K562 (cell line): ENCODE measurements around the gene AGFG2. TPM values are rescaled to one million over a fixed set of nuclear protein-coding genes. Genes with fewer than 3 reads are reported as not detected.

Experiments
- BMI1 ChIP-seq: fragments of 150-350 bp; IDR thresholded peaks from 2 replicates; pipeline ENCODE4 v1.6.1; 2014; ENCODE audit warnings: low read length
- CBFA2T3 ChIP-seq: fragments of 450-650 bp; IDR thresholded peaks from 2 replicates; pipeline ENCODE4 v1.6.1; 2017
- DPF2 ChIP-seq: fragments of 450-650 bp; IDR thresholded peaks from 2 replicates; pipeline ENCODE4 v1.6.1; 2016
- EHMT2 ChIP-seq: fragments of 450-650 bp; IDR thresholded peaks from 2 replicates; pipeline ENCODE4 v1.6.1; 2018; ENCODE audit warnings: antibody characterized with exemption
- GTF2F1 ChIP-seq: IDR thresholded peaks from 2 replicates; pipeline ENCODE4 v1.6.1; 2011; ENCODE audit warnings: low read depth, low read length, improper control_type of control experiment
- KLF13 ChIP-seq: fragments of 450-650 bp; IDR thresholded peaks from 2 replicates; pipeline ENCODE4 v1.6.1; 2016; ENCODE audit warnings: missing genetic modification characterization, low read depth, mild to moderate bottlenecking, missing compliant biosample characterization, moderate library complexity, borderline replicate concordance
- LARP7 ChIP-seq: fragments of 450-650 bp; IDR thresholded peaks from 2 replicates; pipeline ENCODE4 v1.6.1; 2016
- MBD2 ChIP-seq: sonication (generic); IDR thresholded peaks from 2 replicates; pipeline ENCODE4 v1.6.1; 2016; ENCODE audit warnings: low read depth, borderline replicate concordance
- NR2C2 ChIP-seq, 2 experiments: fragments of 200-800 bp in 1 of 2; sonication (Bioruptor generic) in 1 of 2; sonication (generic) in 1 of 2; formaldehyde crosslinking in 1 of 2; IDR thresholded peaks; 2 replicates each; pipeline versions ENCODE4 v1.6.1 to v1.8.0; 2016 to 2022; ENCODE audit warnings: mild to moderate bottlenecking in 1 of 2, missing compliant biosample characterization in 1 of 2, missing genetic modification characterization in 1 of 2, missing genetic modification reagents in 1 of 2
- PTRF ChIP-seq: fragments of 450-650 bp; IDR thresholded peaks from 2 replicates; pipeline ENCODE4 v1.6.1; 2016; ENCODE audit warnings: mild to moderate bottlenecking, missing genetic modification characterization, missing compliant biosample characterization
- TBP ChIP-seq: optimal IDR thresholded peaks from 2 replicates; pipeline ENCODE3; 2011; ENCODE audit warnings: low read depth, low read length, improper control_type of control experiment
- TRIM24 ChIP-seq, 2 experiments: fragments of 450-650 bp; IDR thresholded peaks; 2 replicates each; pipeline ENCODE4 v1.6.1; 2016
- ZNF140 ChIP-seq: fragments of 250-450 bp; sonication (Bioruptor Pico); IDR thresholded peaks from 2 replicates; pipeline ENCODE4 v1.8.0; 2021; ENCODE audit warnings: moderate library complexity, mild to moderate bottlenecking, inconsistent platforms
- ZNF174 ChIP-seq: fragments of 250-450 bp; sonication (Bioruptor Pico); IDR thresholded peaks from 2 replicates; pipeline ENCODE4 v1.4.0; 2020; ENCODE audit warnings: mild to moderate bottlenecking
- ZNF444 ChIP-seq: fragments of 250-450 bp; sonication (Bioruptor Pico); IDR thresholded peaks from 2 replicates; pipeline ENCODE4 v1.4.0; 2020; ENCODE audit warnings: mild to moderate bottlenecking, moderate library complexity
- ZNF561 ChIP-seq: fragments of 450-650 bp; formaldehyde crosslinking; conservative IDR thresholded peaks from 2 replicates; pipeline ENCODE4 v1.4.0; 2020; ENCODE audit warnings: mild to moderate bottlenecking, moderate library complexity
- polyA plus RNA-seq, 8 experiments: library from polyadenylated mRNA; depleted of rRNA in 4 of 8; stranded (reverse) in 5 of 8; unstranded in 3 of 8; fragments of >200 nt; fragmentation: Nextera tagmentation in 2 of 8; fragmentation: Illumina TruSeq in 1 of 8; extraction: Ambion mirVana in 2 of 8; extraction: Trizol in 1 of 8; gene quantifications; 2 replicates each; pipeline versions ENCODE4 v1.2.1 to v1.2.3, GENCODE V29; 2011 to 2014; ENCODE audit warnings: inconsistent platforms in 1 of 8, missing spikeins in 1 of 8
- total RNA-seq, 7 experiments: library from RNA; depleted of rRNA in 6 of 7; stranded (reverse); fragments of >200 nt in 6 of 7; fragmentation: Illumina TruSeq in 2 of 7; extraction: Trizol in 2 of 7; gene quantifications; 2 replicates each; pipeline versions ENCODE4 v1.2.1 to v1.2.3, GENCODE V29; 2011 to 2021; ENCODE audit warnings: low replicate concordance in 1 of 7
- TF ChIP-seq, protein P1 (sequence below): fragments of 200-800 bp; sonication (Bioruptor generic); IDR thresholded peaks from 2 replicates; pipeline ENCODE4 v1.6.1; 2017; ENCODE audit warnings: missing genetic modification characterization, missing compliant biosample characterization
- TF ChIP-seq, protein P2 (sequence below): fragments of 250-450 bp; sonication (Bioruptor Pico); IDR thresholded peaks from 2 replicates; pipeline ENCODE4 v1.6.1; 2021; ENCODE audit warnings: mild to moderate bottlenecking
- TF ChIP-seq, protein P3 (sequence below): fragments of 150-350 bp; conservative IDR thresholded peaks from 2 replicates; pipeline ENCODE4 v1.6.1; 2014; ENCODE audit warnings: low read length
- TF ChIP-seq, protein P4 (sequence below): fragments of 450-650 bp; IDR thresholded peaks from 2 replicates; pipeline ENCODE4 v1.6.1; 2016

Gene AGFG2
- total and polyA plus RNA-seq, 9 of the 15 experiments (the other 6 are each of a cell fraction or from before 2014, with no cell fraction given), result 0.31 to 23.1 (median 6.5) TPM

DNA sequence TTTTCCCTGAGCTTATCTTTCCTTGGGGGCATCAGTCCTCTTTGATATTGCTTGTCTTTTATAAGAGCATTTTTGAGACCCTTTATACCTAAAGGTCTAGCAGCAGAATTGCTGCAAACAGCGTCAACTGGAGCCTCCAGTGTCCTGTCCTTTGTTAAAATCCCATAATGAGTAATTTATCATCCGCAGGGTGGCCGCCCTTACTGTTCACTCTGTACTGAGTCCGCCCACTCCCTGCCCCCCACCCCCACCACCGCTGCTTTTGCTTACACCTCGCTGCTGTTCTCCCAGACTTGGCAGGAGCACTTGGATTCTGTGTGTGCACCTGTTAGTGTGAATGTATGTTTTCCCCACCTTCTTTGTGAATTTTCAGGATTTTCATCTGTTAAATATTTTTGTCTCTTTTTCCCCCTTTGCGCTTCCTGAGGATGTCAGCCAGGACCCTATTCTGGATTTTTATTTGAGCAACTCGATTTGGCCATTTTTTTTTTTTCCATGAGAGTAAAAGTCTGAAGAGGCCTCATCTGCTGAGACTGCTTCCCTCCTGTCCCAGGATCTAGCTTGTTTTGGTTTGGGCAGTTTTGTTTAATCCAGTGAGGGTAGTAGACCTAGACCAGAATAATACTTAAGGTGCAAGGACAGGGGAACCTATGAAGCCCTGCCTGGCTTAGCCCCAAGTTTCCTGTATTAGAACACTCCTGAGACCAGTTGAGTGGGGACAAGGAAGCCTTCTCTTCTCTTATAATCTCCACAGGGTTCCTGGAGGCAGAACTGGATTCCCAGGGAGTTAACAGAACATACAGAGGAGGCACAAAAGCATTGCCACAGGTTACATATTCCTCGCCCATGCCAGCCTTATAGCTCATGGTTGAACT is 8.2 kb downstream of the AGFG2 start (continued):
- TF ChIP-seq, protein P1, sequence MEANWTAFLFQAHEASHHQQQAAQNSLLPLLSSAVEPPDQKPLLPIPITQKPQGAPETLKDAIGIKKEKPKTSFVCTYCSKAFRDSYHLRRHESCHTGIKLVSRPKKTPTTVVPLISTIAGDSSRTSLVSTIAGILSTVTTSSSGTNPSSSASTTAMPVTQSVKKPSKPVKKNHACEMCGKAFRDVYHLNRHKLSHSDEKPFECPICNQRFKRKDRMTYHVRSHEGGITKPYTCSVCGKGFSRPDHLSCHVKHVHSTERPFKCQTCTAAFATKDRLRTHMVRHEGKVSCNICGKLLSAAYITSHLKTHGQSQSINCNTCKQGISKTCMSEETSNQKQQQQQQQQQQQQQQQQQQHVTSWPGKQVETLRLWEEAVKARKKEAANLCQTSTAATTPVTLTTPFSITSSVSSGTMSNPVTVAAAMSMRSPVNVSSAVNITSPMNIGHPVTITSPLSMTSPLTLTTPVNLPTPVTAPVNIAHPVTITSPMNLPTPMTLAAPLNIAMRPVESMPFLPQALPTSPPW (CRISPR knock-in tag), result peak; percentile 37; the same call in 1 of the 2 replicates
- TF ChIP-seq PTRF (tag) (no peak), ZNF140 (CRISPR knock-in tag) (no peak), NR2C2 (CRISPR knock-in tag; IDR thresholded peaks at IDR 0.05) (no peak), NR2C2 (tag; IDR thresholded peaks at IDR 0.05) (no peak), ZNF444 (no peak), TRIM24 (IDR thresholded peaks at IDR 0.05) (no peak), CBFA2T3 (no peak), GTF2F1 (0 out of 2 replicates have a peak, but pooled peaks have one; percentile 15), LARP7 (no peak), BMI1 (no peak), ZNF174 (CRISPR knock-in tag) (no peak), DPF2 (0 out of 2 replicates have a peak, but pooled peaks have one; percentile 51), KLF13 (peak; percentile 44; the same call in 1 of the 2 replicates), TBP (no peak), MBD2 (no peak), EHMT2 (no peak), ZNF561 (CRISPR knock-in tag) (no peak)
- TF ChIP-seq, protein P2, sequence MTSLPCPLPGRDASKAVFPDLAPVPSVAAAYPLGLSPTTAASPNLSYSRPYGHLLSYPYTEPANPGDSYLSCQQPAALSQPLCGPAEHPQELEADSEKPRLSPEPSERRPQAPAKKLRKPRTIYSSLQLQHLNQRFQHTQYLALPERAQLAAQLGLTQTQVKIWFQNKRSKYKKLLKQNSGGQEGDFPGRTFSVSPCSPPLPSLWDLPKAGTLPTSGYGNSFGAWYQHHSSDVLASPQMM (CRISPR knock-in tag), result no peak
- TF ChIP-seq, protein P3, sequence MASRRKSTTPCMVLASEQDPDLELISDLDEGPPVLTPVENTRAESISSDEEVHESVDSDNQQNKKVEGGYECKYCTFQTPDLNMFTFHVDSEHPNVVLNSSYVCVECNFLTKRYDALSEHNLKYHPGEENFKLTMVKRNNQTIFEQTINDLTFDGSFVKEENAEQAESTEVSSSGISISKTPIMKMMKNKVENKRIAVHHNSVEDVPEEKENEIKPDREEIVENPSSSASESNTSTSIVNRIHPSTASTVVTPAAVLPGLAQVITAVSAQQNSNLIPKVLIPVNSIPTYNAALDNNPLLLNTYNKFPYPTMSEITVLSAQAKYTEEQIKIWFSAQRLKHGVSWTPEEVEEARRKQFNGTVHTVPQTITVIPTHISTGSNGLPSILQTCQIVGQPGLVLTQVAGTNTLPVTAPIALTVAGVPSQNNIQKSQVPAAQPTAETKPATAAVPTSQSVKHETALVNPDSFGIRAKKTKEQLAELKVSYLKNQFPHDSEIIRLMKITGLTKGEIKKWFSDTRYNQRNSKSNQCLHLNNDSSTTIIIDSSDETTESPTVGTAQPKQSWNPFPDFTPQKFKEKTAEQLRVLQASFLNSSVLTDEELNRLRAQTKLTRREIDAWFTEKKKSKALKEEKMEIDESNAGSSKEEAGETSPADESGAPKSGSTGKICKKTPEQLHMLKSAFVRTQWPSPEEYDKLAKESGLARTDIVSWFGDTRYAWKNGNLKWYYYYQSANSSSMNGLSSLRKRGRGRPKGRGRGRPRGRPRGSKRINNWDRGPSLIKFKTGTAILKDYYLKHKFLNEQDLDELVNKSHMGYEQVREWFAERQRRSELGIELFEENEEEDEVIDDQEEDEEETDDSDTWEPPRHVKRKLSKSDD, result no peak
- TF ChIP-seq, protein P4, sequence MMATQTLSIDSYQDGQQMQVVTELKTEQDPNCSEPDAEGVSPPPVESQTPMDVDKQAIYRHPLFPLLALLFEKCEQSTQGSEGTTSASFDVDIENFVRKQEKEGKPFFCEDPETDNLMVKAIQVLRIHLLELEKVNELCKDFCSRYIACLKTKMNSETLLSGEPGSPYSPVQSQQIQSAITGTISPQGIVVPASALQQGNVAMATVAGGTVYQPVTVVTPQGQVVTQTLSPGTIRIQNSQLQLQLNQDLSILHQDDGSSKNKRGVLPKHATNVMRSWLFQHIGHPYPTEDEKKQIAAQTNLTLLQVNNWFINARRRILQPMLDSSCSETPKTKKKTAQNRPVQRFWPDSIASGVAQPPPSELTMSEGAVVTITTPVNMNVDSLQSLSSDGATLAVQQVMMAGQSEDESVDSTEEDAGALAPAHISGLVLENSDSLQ, result peak; percentile 85
- TF ChIP-seq, all 486 proteins: peak for 21
